HPDE6-E6E7 (cell line): Measurements from ENCODE around the gene SAE1.
"Not testable (repeated sequence)": the region's sequence is repeated elsewhere in the genome, so short reads cannot be mapped to it uniquely, and the experiment has no call there.

Experiments
- DNase-seq: peaks from one replicate; pipeline ENCODE4 v3.0.0; 2011; ENCODE audit warnings: missing footprints; ENCODE audit errors: extremely low spot score

SAE1 gene

DNA sequence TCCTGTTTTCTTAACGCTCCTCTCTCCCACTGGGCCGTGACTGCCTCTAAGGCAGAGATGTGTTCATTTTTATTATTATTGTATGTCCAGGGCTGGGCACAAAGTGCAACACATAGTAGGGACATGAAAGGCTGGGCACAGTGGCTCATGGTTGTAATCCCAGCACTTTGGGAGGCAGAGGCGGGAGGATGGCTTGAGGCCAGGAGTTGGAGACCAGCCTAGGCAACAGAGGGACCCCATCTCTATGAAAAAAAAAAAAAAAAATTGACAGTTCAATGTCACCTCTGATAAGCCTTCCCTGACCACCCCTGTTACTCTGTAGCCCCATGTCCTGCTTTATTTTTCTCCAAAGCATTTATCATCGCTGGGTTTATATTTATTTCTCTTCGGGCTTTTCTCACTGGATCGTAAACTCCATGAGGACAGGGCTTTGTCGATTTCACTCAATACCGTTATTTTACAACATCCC, 481 bp upstream of the SAE1 start:
- no peak for DNase-seq

DNA sequence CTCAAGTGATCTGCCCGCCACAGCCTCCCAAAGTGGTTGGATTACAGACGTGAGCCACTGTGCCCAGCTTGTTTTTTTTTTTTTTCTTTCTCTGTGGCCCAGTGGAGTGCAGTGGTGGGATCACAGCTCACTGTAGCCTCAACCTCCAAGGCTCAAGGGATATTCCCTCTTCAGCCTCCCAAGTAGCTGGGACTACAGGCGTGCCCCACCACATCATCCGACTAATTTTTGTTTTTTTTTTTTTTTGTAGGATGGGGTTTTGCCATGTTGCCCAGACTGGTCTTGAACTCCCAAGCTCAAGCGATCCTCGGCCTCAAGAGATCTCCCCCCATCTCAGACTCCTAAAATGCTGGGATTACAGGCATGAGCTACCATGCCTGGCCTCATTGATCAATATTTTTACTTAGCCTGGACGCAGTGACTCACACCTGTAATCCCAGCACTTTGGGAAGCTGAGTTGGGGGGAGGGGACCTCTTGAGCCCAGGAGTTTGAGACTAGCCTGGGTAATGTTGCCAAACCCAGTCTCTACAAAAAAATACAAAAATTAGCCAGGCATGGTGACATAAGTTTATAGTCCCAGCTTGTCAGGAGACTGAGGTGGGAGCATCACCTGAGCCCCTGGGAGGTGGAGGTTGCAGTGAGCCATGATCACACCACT, 1.7 kb downstream of the SAE1 start:
- DNase-seq, result no peak

DNA sequence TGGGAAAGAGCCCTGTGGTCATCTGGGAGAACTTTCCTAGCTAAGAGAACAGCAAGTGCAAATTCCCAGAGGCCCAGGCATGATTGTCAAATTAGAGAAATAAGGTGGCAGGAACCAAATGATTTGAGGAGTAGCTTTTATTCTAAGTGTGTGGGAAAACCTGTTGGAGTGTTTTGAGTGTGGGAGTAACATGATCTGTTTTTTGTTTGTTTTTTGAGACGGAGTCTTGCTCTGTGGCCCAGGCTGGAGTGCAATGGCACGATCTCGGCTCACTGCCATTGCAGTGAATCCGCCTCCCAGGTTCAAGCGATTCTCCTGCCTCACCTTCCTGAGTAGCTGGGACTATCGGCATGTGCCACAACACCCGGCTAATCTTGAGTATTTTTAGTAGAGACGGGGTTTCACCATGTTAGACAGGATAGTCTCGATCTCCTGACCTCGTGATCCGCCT, 2.4 kb downstream of the SAE1 start:
- DNase-seq, result no peak

DNA sequence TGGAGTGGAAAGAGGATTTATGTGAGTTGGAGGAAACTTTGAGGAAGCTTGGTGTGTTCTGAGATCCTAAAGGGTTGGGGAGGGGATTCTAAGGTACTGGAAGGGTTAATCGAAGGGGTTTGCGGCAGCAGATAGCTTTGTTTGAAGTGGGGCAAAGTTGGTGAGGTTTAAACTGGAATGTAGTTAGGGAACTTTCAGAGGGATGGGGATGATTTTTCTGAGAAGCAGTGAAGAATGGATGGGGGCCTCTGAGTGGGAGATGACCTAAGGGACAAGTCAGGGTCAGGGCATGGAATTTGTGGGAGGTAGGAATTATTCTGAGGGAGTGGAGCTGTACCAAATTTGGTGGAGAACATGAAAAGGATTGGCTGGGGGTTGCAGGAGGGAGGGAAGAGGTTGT, 3.9 kb downstream of the SAE1 start:
- DNase-seq, result no peak

DNA sequence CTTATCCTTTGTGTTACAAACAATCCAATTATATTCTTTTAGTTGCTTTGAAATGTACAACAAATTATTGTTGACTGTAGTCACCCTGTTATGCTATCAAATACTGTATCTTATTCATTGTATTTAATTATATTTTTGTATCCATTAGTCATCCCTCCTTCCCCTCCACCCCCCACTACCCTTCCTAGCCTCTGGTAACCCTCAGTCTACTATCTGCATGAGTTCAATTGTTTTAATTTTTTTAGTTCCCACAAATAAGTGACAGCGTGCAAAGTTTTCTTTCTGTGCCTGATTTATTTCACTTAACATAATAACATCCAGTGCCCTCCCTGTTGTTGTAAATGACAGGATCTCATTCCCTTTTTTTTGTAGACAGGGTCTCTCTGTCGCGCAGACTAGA, 4.5 kb downstream of the SAE1 start:
- DNase-seq, result no peak

DNA sequence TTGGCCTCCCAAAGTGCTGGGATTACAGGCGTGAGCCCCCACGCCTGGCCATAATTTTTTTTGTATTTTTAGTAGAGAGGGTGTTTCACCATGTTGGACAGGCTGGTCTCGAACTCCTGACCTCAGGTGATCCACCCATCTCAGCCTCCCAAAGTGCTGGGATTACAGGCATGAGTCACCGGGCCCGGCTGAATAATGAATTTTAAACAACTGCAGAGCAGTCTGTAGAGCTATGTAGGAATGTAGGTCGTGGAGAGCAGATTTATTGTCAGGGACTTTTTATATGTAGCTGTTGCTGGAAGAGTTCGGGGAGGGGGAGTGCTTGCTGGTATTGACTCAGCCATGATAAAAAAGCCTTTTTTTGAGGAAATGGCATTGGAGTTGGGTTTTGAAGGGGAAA, 10.6 kb downstream of the SAE1 start:
- not testable (repeated sequence) for DNase-seq

DNA sequence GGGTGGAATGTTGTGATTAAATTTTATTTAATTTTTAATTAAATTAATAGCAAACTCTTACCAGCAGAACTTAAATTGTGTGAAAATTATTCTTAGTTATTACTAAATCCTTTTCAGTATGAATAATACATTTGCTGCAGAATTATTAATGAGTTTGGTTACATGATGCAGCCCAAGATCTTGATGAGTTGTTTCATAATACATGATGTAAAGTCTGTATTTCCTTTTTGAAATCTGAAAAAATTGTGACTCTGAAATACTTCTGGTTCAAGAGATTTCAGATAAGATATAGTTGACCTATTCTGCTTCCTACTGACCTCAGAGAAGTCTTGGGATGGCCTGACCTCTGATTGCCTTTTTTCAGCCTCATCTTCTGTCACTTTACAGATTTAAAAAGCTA, 11.1 kb downstream of the SAE1 start:
- DNase-seq, result no peak

DNA sequence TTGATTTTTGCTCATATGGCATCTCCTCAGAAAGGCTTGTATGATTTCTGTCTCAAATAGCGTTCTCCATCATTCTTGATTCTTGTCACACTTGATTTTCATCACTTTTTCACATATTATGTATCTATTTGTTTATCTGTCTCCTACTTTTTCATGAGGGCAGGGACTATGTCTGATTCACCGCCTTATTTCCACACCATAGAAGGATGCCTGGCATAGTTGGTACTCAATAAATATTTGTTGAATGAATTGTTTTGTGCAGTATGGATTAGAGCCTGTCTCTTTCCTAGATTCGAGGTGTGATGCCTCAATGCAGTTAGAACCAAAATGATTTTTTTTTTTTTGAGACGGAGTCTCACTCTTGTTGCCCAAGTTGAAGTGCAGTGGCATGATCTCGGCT, 12.1 kb downstream of the SAE1 start:
- no peak for DNase-seq

DNA sequence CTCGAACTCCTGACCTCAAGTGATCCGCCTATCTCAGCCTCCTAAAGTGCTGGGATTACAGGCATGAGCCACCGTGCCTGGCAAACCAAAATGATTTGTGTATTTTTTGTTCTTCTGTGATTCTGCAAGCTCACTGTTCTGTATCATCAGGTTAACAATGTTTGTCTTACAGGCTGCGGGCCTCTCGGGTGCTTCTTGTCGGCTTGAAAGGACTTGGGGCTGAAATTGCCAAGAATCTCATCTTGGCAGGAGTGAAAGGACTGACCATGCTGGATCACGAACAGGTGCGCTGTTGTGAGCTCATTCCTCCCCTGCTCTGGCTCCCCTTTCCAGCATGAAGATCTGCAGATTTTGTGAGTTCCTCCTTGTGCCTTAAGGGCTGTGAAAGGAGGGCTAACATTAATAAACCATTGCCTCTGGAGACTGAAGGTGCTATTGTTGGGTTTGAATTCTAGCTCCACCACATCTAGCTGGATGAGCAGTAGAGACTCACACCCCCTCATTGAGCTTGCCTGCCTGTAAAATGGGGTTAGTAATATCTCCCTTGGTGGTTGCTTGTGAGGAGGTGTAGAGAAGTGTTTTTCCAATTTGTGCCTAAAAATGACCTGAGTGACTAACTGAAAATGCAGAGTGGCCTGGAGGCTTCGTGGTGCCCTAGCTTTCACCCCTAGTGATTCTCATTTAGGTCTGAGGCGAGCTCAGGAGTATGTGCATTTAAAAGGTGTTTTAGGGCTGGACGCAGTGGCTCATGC, 12.9 kb downstream of the SAE1 start:
- DNase-seq, result no peak

DNA sequence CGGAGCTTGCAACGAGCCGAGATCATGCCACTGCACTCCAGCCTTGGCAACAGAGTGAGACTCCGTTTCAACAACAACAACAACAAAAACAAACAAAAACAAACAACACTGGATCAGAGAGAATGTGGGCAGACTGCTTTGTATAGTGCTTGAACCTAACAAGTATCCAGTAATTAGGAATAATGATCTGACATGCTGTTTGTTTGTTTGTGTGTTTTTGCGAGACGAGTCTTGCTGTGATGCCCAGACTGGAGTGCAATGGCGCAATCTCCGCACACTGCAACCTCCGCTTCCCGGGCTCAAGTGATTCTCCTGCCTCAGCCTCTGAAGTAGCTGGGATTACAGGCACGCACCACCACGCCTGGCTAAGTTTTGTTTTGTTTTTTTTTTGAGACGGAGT, 14.0 kb downstream of the SAE1 start:
- DNase-seq, result no peak

DNA sequence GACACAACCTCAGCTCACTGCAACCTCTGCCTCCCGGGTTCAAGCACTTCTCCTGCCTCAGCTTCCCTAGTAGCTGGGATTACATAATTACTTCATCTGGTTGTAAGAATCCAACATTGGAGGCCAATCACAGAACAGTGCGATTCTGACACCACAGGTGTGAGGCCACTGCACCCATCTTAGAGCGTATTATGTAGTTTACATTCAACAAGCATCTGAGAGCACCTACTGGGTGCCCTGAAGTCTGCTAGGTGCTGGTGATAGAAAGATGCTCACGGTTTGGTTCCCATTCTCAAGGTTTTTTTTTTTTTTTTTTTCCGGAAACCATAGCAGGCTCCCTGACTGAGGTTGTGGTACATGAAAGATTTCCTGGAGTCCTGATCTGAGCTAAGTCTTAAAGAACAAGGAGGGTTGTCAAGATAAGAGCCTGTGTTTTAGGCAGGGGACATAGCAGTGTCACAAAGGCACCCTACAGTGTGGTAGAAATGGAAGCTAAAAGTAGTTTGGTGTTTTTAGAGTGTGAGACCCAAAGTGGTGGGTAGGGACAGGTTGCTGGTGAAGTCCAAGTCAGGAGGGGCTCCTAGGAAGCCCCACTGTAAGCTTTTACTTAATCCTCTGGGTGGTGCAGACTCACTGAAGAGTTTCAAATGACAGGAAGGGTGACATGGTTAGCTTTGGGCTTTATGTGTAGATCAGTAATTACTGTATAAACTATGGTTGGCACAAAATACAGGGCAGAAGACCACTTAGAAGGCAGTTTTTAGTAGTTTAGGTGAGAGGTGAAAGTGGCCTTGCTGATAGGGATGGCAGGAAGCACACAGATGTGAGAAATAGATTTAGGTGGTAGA, 15.2 kb downstream of the SAE1 start:
- no peak for DNase-seq

DNA sequence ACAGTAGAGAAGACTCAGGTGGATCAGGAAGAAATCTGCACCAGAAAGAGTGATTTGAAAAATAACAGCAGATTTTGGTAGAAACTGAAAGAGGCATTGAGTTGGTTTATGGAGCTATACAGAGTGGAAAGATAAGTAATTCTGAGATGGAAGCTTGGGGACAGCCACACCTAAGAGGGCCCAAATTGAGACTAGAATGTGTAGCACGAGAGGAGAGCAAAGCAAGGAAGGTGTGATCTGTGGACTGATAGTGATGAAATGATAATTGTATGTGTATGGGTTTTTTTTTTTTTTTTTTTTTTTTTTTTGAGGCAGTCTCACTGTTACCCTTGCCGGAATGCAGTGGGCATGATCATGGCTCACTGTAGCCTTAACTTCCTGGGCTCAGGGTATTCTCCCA, 16.3 kb downstream of the SAE1 start:
- DNase-seq, result no peak

DNA sequence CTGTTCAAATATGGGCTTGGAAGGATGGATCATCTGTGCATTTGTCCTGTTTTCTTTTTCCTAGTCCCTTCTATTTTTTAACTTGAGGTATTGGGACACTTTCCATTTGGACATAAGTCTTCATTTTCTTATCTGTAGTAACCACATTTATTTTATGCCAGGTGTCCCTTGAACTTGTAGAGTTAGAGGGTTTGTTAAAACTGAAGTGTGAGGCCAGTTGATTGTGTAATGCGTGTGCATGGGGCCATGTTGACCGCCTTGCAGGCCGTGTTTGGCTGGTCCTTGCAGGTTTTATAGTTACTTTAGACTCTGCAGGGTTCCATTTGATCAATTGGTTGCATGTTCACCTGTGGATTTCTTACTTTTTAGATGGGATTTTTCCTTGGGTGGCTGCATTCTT, 21.0 kb downstream of the SAE1 start:
- DNase-seq, result no peak

DNA sequence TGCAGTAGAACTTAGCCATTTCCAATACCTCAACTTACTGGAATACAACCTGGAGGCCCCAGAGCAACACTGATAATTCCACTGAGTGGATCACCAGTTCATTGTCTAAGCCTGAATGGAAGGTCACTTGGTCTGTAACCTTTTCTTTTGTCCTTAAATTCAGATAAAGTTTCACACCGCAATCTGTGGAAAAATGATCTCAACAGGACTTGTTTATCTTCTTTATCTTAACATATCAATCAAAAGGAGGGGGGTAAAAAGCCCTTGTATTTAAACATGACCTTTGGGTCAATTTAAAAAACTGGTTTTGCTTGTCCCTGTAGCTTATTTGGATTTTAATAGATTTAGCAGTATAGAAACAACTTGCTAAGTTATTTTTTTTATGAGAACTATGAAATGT, 21.6 kb downstream of the SAE1 start:
- DNase-seq, result no peak

DNA sequence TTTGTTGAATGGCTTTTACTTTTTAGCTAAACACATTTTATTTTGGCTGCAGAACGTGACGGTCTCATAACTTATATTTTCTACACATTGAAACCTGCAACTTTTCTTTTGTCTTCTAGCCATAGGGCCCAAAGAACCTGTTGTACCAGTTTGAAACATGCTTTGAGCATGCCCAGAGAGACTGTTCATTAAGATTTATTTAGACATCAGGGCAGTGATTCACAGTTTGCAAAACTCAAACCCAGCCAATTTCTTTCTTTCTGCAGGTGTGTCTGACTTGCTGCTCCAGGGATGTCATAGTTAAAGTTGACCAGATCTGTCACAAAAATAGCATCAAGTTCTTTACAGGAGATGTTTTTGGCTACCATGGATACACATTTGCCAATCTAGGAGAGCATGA, 22.0 kb downstream of the SAE1 start:
- DNase-seq, result peak; percentile 76

DNA sequence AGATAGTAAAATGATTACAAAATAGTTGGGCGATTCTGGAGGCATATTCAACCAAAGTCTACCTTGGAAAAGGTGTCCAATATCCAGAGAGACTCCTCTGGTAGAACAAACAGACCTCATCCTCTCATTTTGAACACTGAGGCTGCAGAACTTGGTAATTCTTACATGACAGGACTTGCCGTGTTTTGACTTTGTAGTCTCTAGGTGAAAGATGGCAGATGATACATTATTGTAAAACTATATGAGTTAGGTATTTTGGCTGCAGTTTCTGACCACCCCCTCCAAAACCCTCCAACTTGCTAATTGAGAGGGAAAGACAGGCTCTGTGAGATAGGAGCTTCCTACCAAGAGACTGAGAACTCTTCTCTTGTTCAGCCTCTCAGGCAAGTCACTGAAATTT, 22.6 kb downstream of the SAE1 start:
- no peak for DNase-seq

DNA sequence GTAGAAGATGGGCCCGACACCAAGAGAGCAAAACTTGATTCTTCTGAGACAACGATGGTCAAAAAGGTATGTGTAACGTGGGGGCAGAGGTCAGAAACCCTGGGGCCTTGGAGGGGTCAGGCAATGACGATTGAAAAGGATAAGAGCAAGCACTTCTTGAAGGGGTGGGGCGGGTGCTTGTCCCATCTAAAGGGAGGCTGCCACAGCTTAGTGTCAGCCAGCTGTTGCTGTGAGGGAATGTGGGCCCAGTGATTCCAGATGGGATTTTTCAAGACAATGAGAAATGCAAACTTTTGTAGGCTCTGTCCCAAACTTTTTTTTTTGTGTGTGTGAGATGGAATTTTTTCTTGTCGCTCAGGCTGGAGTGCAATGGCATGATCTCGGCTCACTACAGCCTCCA, 24.5 kb downstream of the SAE1 start:
- no peak for DNase-seq

DNA sequence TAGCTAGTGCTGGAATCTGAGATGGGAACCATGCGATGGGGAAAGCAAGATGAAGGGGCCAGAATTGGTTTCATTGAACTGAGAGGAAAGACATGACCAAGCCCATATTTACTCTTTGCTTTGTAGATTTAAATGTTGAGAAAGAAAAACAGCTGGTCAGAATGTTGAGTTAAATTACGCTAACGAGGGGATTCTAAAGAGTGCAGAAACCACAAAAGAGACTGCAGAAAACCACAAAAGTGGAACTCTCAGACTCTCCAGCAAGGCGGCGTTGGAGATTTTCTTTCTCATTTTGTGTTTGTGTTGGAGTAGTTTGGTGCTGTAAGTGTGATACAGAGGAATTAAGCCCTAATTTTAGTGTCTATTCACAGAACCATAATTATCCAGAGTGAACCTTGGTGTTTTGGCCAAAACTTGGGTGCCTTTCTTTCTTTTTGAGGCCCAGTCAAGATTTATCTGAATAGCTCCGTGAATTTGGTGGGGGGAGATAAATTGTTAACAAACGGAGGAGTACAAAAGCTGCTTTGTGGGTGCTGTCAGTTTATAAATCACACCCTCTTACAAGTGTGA, 26.3 kb downstream of the SAE1 start:
- no peak for DNase-seq

DNA sequence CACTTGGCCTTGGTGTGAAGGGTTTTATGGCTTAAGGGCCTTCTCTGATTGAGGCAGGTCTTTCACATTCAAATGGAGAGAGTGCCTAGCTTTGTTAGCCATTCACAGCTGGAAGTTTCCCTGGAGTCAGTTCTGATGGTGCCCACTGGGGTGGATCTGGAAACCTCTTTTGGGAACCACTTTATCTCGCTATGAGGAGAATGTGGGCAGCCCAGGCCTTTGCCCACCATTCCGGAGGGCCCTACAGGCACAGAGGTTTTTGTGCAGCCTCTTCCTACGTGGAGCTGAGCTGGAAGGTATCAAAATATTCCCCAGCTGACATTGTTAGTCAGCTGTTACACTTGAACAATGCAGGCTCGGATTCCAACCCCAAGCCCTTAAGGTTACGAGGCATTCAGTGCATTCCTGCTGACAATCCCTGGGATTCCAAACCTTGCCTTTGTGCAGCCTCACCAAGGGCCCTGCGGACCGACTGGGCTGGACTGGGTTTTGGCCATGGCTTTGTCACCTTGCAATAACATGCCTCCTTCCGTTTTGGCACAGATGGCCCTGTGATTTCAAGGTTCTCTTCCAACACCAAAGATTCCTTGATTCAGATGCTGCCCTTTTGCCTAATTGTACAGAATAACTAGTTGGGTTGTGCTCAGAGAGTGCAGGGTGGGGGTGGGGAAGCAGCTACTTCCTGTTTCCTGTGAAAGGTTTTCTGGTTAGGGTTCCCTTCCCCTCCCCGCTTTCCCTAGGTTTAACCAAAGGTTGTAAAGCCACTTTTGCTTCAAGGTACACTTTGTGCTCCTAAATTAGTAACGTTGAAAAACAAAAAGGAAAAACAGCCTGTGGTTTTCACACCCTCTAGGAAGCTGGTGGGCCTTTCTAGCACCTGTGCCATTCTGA, 27.0 kb downstream of the SAE1 start:
- no peak for DNase-seq

DNA sequence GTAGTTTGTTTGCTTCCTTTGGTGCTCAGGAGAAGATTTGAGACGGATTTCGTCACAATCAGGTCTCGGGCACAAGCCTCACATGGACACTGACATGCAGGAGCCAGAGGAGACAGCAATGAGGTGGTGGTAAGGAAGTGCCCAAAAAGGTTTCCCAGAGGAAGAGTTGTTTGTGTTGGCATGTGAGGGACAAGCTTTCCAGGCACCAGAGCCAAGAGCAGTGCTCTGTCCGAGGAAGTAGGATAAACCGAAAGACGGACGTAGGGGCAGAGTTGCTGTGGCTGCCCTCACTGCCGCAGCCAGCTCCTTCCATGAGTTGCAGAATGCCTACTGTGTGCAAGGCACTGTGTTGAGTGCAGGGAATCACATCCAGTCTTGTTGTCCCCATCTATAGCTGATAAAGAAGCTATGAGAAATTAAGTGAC, 27.7 kb downstream of the SAE1 start:
- no peak for DNase-seq

DNA sequence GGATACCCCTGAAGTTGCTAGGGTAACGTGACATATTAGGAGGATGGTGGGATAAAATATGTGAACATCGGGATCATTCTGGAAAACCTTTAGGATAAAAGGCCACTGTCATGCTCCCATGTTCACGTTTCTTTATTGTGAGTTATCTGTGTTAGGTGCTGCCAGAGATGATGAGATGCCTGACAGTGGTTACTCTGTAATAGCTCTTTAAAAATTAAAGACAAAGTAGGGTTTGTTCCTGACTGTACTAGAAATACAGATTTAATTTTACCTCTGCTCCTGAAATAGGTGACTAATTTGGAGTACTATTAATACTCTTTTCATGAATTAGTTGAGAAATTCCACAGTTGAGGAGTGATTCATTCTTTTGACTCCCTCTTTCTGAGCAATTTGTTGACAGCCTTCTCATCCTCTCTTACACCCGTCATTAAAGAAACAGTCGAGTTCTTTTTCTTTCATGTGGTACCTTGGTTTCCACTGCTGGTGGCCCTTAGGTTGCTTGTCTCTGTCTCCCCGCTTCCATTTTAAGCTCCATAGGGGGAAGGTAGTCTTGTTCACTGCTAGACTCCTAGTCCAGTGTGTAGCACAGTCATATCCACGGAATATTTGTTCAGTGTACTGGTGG, 28.4 kb downstream of the SAE1 start:
- DNase-seq, result peak; percentile 53
